HepG2 (cell line): Measurements from ENCODE around the gene MED13L. TPM values are rescaled to one million over a fixed set of nuclear protein-coding genes. Genes with fewer than 3 reads are reported as not detected.

Experiments used
- ATAC-seq: fragments of 200-7000 bp; cut with Tn5 transposase; 3 replicates; pipeline ENCODE4 v1.9.1; 2020; ENCODE audit warnings: mild to moderate bottlenecking, moderate library complexity
- BruUV-seq: library from RNA; stranded (reverse); fragments of 400-500 nt; replicated peaks from 2 replicates; lab custom pipeline; 2021; lab: Mats Ljungman, UMichigan
- CTCF ChIA-PET: fragments of 300-600 bp; formaldehyde crosslinking; extraction: SDS; loops from one replicate; lab custom pipeline; 2021; ENCODE audit warnings: low total read pairs, inconsistent platforms, low intra/inter-chr PET ratio; lab: Yijun Ruan, JAX
- POLR2A ChIA-PET: fragments of 350-600 bp; sonication (Branson Sonifier 250); formaldehyde crosslinking; loops from one replicate; lab custom pipeline; 2020; ENCODE audit warnings: antibody characterized with exemption, inconsistent platforms; lab: Yijun Ruan, JAX
- DNase-seq: peaks from one replicate; pipeline ENCODE4 v3.0.0-alpha.2; 2015; ENCODE audit warnings: low spot score
- FAIRE-seq: peaks from 3 replicates; lab custom pipeline; 2011; peaks lifted over from hg19 to GRCh38; lab: Jason Lieb, UNC
- H2AFZ ChIP-seq: one replicate; pipeline ENCODE4 v1.6.1; 2011; ENCODE audit warnings: low read length, inconsistent platforms
- H3K27ac ChIP-seq: fragments of 300-600 bp; 3 replicates; pipeline ENCODE4 v1.8.0; 2011; ENCODE audit warnings: mixed run types, mild to moderate bottlenecking, mixed read lengths, low read length, inconsistent platforms; ENCODE audit not compliant: insufficient read depth; ENCODE audit errors: extremely low read length
- H3K27me3 ChIP-seq, 2 experiments: fragments of 200-600 bp in 1 of 2; 2 replicates in 1 of 2; 3 replicates in 1 of 2; pipeline versions ENCODE4 v1.6.0 to v1.8.0; 2011; ENCODE audit warnings: low read length in 2 of 2, mild to moderate bottlenecking in 2 of 2, moderate library complexity in 2 of 2, inconsistent platforms in 1 of 2; ENCODE audit not compliant: insufficient read depth in 2 of 2, control insufficient read depth in 1 of 2
- H3K36me3 ChIP-seq, 2 experiments: fragments of 200-600 bp in 1 of 2; replicated peaks in 1 of 2; 2 replicates in 1 of 2; 3 replicates in 1 of 2; pipeline versions ENCODE4 v1.5.1 to v1.8.0; 2011; ENCODE audit warnings: low read length in 2 of 2, inconsistent platforms in 1 of 2; ENCODE audit not compliant: insufficient read depth in 2 of 2, control insufficient read depth in 1 of 2
- H3K4me1 ChIP-seq: 2 replicates; pipeline ENCODE4 v1.5.1; 2012; ENCODE audit warnings: low read length, inconsistent platforms; ENCODE audit not compliant: insufficient read depth
- H3K4me2 ChIP-seq: 2 replicates; pipeline ENCODE4 v1.6.0; 2011; ENCODE audit warnings: low read depth, low read length, inconsistent platforms
- H3K4me3 ChIP-seq, 3 experiments: fragments of 200-600 bp in 1 of 3; sonication (generic), shearing (Covaris generic) in 1 of 3; replicated peaks in 1 of 3; 2 replicates each; pipeline ENCODE4 v1.5.1; 2011 to 2016; ENCODE audit warnings: low read length in 3 of 3, inconsistent platforms in 2 of 3, low read depth in 2 of 3, mild to moderate bottlenecking in 2 of 3, control low read depth in 1 of 3, mixed read lengths in 1 of 3; ENCODE audit not compliant: insufficient read depth in 1 of 3
- H3K79me2 ChIP-seq: one replicate; pipeline ENCODE4 v1.6.1; 2011; ENCODE audit warnings: low read length, inconsistent platforms; ENCODE audit not compliant: insufficient read depth
- H3K9ac ChIP-seq: 2 replicates; pipeline ENCODE4 v1.6.0; 2011; ENCODE audit warnings: mild to moderate bottlenecking, low read depth, low read length, inconsistent platforms; ENCODE audit not compliant: insufficient read depth
- H3K9me3 ChIP-seq: 2 replicates; pipeline ENCODE4 v1.5.1; 2012; ENCODE audit warnings: mild to moderate bottlenecking, low read length
- H4K20me1 ChIP-seq: 2 replicates; pipeline ENCODE4 v1.6.0; 2011; ENCODE audit warnings: inconsistent platforms, mild to moderate bottlenecking, low read length, moderate library complexity; ENCODE audit not compliant: insufficient read depth
- CEBPB ChIP-seq: IDR thresholded peaks from 2 replicates; pipeline ENCODE4 v1.6.1; 2011; ENCODE audit warnings: low read depth, low read length, improper control_type of control experiment, borderline replicate concordance
- CEBPG ChIP-seq: IDR thresholded peaks from 2 replicates; pipeline ENCODE4 v1.6.1; 2016
- FOXM1 ChIP-seq: sonication (generic); formaldehyde crosslinking; IDR thresholded peaks from 2 replicates; pipeline ENCODE4 v1.5.0; 2020; ENCODE audit warnings: missing genetic modification reagents
- KDM1A ChIP-seq: IDR thresholded peaks from 2 replicates; pipeline ENCODE4 v1.6.1; 2016; ENCODE audit warnings: missing compliant biosample characterization
- MIXL1 ChIP-seq: IDR thresholded peaks from 2 replicates; pipeline ENCODE4 v1.6.1; 2016
- NAIF1 ChIP-seq: sonication (generic); formaldehyde crosslinking; IDR thresholded peaks from 2 replicates; pipeline ENCODE4 v1.5.0; 2020; ENCODE audit warnings: mild to moderate bottlenecking, missing genetic modification reagents, borderline replicate concordance
- THRA ChIP-seq: sonication (generic); formaldehyde crosslinking; IDR thresholded peaks from 2 replicates; pipeline ENCODE4 v1.4.0; 2020; ENCODE audit warnings: missing genetic modification reagents, borderline replicate concordance
- ZMYM3 ChIP-seq: sonication (generic); formaldehyde crosslinking; IDR thresholded peaks from 2 replicates; pipeline ENCODE4 v1.5.1; 2020; ENCODE audit warnings: mild to moderate bottlenecking, missing genetic modification reagents
- ZNF253 ChIP-seq: sonication (generic); formaldehyde crosslinking; IDR thresholded peaks from 2 replicates; pipeline ENCODE4 v1.8.0; 2022; ENCODE audit warnings: mild to moderate bottlenecking, missing genetic modification reagents, borderline replicate concordance
- ZNF30 ChIP-seq: sonication (generic); formaldehyde crosslinking; IDR thresholded peaks from 2 replicates; pipeline ENCODE4 v1.5.0; 2020; ENCODE audit warnings: mild to moderate bottlenecking, missing genetic modification reagents
- WGBS: methylation state at CpG from one replicate; pipeline ENCODE4 v1.1.6; 2017; ENCODE audit warnings: low lambda C conversion rate; 5-methylcytosine and 5-hydroxymethylcytosine counted together
- in situ Hi-C: cut with HindIII; loops from 2 replicates; pipeline ENCODE4 v1.10.0; 2017; ENCODE audit warnings: low pct_unique_long_range_greater_than_20kb; ENCODE audit not compliant: extremely low pct_ligation_motif_present
- intact Hi-C: fragments of 100-400 bp; cut with micrococcal nuclease; formaldehyde crosslinking; loops from one replicate; pipeline ENCODE4 v1.10.0; 2022; ENCODE audit not compliant: unreplicated experiment
- polyA plus RNA-seq, 8 experiments: library from polyadenylated mRNA; depleted of rRNA in 3 of 8; stranded (reverse) in 7 of 8; unstranded in 1 of 8; fragments of >200 nt; fragmentation: Illumina TruSeq in 4 of 8; extraction: Trizol in 4 of 8; gene quantifications; 2 replicates each; pipeline versions ENCODE4 v1.2.1 to v1.2.3, GENCODE V29; 2011 to 2016; ENCODE audit warnings: low read depth in 4 of 8, missing spikeins in 1 of 8, mixed read lengths in 1 of 8; ENCODE audit not compliant: insufficient read depth in 1 of 8
- total RNA-seq, 5 experiments: library from RNA; depleted of rRNA; stranded (reverse); fragments of >200 nt; fragmentation: Illumina TruSeq; extraction: Trizol; gene quantifications; 2 replicates each; pipeline ENCODE4 v1.2.3, GENCODE V29; 2016; ENCODE audit warnings: low read depth in 1 of 5

MED13L gene
- total and polyA plus RNA-seq, 2 of the 13 experiments (the other 11 are each of a cell fraction or from before 2014, with no cell fraction given), result 24.8 to 38.9 TPM

DNA sequence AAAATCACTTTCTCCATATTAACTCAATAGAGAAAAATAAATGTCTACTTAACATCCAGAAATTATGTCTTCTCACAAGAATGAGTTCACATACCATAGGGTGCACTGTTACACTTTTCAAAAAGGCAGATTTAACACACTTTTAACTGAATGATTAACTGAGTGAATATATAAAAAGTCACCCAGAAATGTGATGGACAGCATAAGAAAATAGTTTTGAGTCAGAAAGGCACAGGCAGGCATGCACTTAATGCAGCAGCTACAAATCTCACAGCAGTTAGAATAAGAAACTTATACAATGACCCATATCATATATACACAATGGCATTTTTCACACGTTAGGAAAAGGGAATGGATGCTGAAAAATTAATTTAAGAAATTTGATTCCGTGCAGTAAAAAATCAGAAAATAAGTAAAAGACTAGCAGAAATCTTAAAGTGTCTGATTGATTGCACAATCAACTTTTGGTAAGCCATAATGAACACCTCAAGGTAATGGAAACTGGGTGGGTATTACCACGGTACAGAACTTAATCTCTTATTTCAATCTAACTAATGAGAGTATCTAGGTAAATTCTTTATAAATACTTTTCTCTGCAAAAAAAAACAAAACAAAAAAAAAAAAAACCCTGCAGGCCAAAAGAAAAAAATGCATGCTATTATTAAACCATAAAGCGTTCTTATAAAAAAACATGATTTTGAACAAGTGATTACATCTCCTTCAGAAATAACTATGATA lies 3.5 kb downstream of the MED13L start:
- WGBS, result 84% methylated on average over 4 of the region's 4 CpGs
- ChIA-PET POLR2A (no interaction called here), CTCF (no interaction called here)
- DNase-seq (no peak), FAIRE-seq (no peak), ATAC-seq (no peak)
- Histone ChIP-seq H3K27ac (no peak overlapping the region), H3K4me2 (peak overlapping the region; percentile 83), H3K36me3 (no peaks in the 10 kb centered on the region), H3K9me3 (no peaks in the 10 kb centered on the region), H3K4me1 (peaks cover 40% of the 10 kb centered on the region), H4K20me1 (peaks cover 26% of the 10 kb centered on the region), H2AFZ (no peak overlapping the region), H3K9ac (no peak overlapping the region), H3K79me2 (peaks cover 73% of the 10 kb centered on the region), H3K27me3 (peaks cover 2 to 9% of the 10 kb centered on the region in 2 experiments; a peak in 4 of 5 replicates), H3K4me3 (peak overlapping the region in 1 of 3 experiments; percentile 89; a peak in 1 of 6 replicates)
- BruUV-seq, result no TSS peak
- intact Hi-C loops, result no loop called here
- no peak for TF ChIP-seq ZMYM3 (CRISPR knock-in tag)
- TF ChIP-seq ZNF253, result no peak
- TF ChIP-seq CEBPG (CRISPR knock-in tag), result peak; percentile 33; the same call in 1 of the 2 replicates
- peak; percentile 87 for TF ChIP-seq CEBPB
- in situ Hi-C loops, result no loop called here

GRCh38 chr12:116267948-116268347 lies 9.5 kb downstream of the MED13L start:
- Histone ChIP-seq H3K9me3 (no peaks in the 10 kb centered on the region), H4K20me1 (peaks cover 29% of the 10 kb centered on the region), H3K9ac (no peak overlapping the region), H2AFZ (no peak overlapping the region), H3K27me3 (no peaks in the 10 kb centered on the region), H3K36me3 (no peaks in the 10 kb centered on the region), H3K4me1 (peaks cover 58% of the 10 kb centered on the region), H3K4me3 (no peak overlapping the region), H3K27ac (no peak overlapping the region), H3K79me2 (peaks cover 94% of the 10 kb centered on the region), H3K4me2 (no peak overlapping the region)
- WGBS, result 57% methylated on average over 1 of the region's 1 CpG
- ChIA-PET CTCF (no interaction called here), POLR2A (no interaction called here)
- no peak for FAIRE-seq
- TF ChIP-seq KDM1A (CRISPR knock-in tag) (no peak), NAIF1 (no peak), THRA (CRISPR knock-in tag) (no peak), MIXL1 (CRISPR knock-in tag) (no peak), ZNF30 (CRISPR knock-in tag) (no peak), FOXM1 (CRISPR knock-in tag) (no peak)
- no peak for ATAC-seq
- no TSS peak for BruUV-seq
- in situ Hi-C loops (no loop called here), intact Hi-C loops (no loop called here)
- DNase-seq, result no peak
